Activated CD4-positive, alpha-beta T cell treated with anti-CD3 and anti-CD28 coated beads for 48 hours (primary cell): ENCODE measurements around the gene COL4A4.
"Not testable (repeated sequence)": the region's sequence is repeated elsewhere in the genome, so short reads cannot be mapped to it uniquely, and the experiment has no call there.

Experiments used
- DNase-seq: peaks from one replicate; pipeline ENCODE4 v3.0.0-alpha.2; 2020

COL4A4 gene

GRCh38 chr2:227106845-227107759 lies 56.9 kb downstream of the COL4A4 start:
- peak; percentile 60 for DNase-seq

GRCh38 chr2:227103583-227103982 lies 60.4 kb downstream of the COL4A4 start:
- no peak for DNase-seq

GRCh38 chr2:227099340-227099739 lies 64.7 kb downstream of the COL4A4 start:
- no peak for DNase-seq

GRCh38 chr2:227098162-227098515 lies 65.9 kb downstream of the COL4A4 start:
- no peak for DNase-seq

GRCh38 chr2:227097495-227098161 lies 66.4 kb downstream of the COL4A4 start:
- no peak for DNase-seq

- DNase-seq: no peak
Measured at GRCh38 chr2:227095346-227095745, 68.7 kb downstream of the COL4A4 start.

- DNase-seq: no peak
Measured at GRCh38 chr2:227082286-227082685, 81.7 kb downstream of the COL4A4 start.

GRCh38 chr2:227079726-227080125 lies 84.3 kb downstream of the COL4A4 start:
- no peak for DNase-seq

- DNase-seq: not testable (repeated sequence)
Measured at GRCh38 chr2:227065065-227065464, 98.9 kb downstream of the COL4A4 start.

GRCh38 chr2:227058888-227059399 lies 105.1 kb downstream of the COL4A4 start:
- DNase-seq: no peak

- no peak for DNase-seq
Measured at GRCh38 chr2:227057743-227058447, 106.1 kb downstream of the COL4A4 start.

- no peak for DNase-seq
Measured at GRCh38 chr2:227057060-227057459, 106.9 kb downstream of the COL4A4 start.

GRCh38 chr2:227054006-227054405 lies 110.0 kb downstream of the COL4A4 start:
- no peak for DNase-seq

- DNase-seq: no peak
Measured at GRCh38 chr2:227052879-227053278, 111.1 kb downstream of the COL4A4 start.

GRCh38 chr2:227043981-227044380 lies 120.0 kb downstream of the COL4A4 start:
- no peak for DNase-seq

- DNase-seq: no peak
Measured at GRCh38 chr2:227038550-227039189, 125.3 kb downstream of the COL4A4 start.

- DNase-seq: no peak
Measured at GRCh38 chr2:227036527-227036926, 127.5 kb downstream of the COL4A4 start.

GRCh38 chr2:227035711-227036367 lies 128.2 kb downstream of the COL4A4 start:
- no peak for DNase-seq

GRCh38 chr2:227033471-227034148 lies 130.4 kb downstream of the COL4A4 start:
- DNase-seq: peak; percentile 51

- no peak for DNase-seq
Measured at GRCh38 chr2:227031379-227031778, 132.6 kb downstream of the COL4A4 start.

GRCh38 chr2:227030789-227031188 lies 133.2 kb downstream of the COL4A4 start:
- no peak for DNase-seq
